HUES6 (cell line): ENCODE data around the gene HEMK1.

Source experiments
- H3K27ac ChIP-seq: 2 replicates; pipeline ENCODE4 v1.7.0; 2013; ENCODE audit warnings: low read depth, mild to moderate bottlenecking, low read length, inconsistent platforms
- H3K27me3 ChIP-seq: 2 replicates; pipeline ENCODE4 v1.6.1; 2013; ENCODE audit warnings: low read length; ENCODE audit not compliant: control insufficient read depth, insufficient read depth
- H3K36me3 ChIP-seq: 2 replicates; pipeline ENCODE4 v1.6.1; 2013; ENCODE audit warnings: low read length; ENCODE audit not compliant: control insufficient read depth, insufficient read depth
- H3K4me1 ChIP-seq: 2 replicates; pipeline ENCODE4 v1.6.1; 2013; ENCODE audit warnings: low read length; ENCODE audit not compliant: control insufficient read depth, insufficient read depth
- H3K4me3 ChIP-seq: 2 replicates; pipeline ENCODE4 v1.5.1; 2013; ENCODE audit warnings: low read depth, low read length
- H3K9ac ChIP-seq: one replicate; pipeline ENCODE4 v1.6.1; 2013; ENCODE audit warnings: mild to moderate bottlenecking, low read length
- H3K9me3 ChIP-seq: 2 replicates; pipeline ENCODE4 v1.6.1; 2013; ENCODE audit warnings: low read depth, low read length; ENCODE audit not compliant: control insufficient read depth, insufficient read depth

Gene HEMK1

DNA sequence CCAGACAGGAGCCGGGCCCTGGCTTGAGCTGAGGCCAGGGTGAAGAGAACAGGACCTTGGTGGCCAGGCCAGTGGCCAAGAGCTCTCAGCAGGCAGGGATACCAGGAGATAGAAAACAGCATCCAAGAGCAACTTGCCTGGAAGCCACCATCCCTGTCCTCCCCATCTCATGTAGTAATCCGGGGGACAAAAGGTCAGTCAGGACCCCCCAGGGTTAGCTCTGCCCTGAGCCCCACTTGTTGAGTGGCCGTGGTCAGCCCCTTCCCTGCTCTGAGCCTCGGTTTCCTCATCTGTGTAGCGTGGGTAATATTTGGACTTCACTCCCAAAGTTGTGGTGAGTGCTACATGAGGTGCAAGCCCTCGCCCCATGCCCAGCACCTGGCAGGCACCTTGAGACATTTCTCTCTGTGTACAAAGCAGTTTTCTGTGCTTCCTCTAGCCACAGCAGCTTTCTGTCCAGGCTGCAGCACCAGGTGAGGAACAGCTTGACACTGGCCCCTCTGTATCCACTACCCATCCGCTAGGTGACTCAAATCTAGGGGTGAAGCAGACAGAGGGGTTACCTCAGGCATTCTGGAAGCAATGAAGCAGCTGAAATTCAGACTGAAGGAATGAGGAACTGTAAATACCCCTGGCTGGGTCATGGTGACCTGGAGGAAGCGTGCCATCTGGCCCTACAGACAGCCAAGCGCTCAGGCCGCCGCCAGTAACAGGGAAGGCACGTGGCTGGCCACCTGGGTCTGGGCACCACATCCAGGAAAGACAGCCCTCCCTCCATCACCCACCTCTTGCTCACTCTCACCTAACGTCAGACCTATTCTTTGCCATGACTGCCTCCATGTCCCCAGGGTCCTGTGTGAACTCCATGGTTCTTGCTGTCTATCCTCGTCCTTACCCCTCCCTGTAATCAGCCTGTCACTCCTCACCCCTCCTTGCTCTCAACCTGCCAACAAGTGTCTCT is 35.6 kb downstream of the HEMK1 start:
- Histone ChIP-seq H3K36me3 (no peaks in the 10 kb centered on the region), H3K9me3 (no peaks in the 10 kb centered on the region), H3K4me3 (no peak overlapping the region), H3K27ac (no peak overlapping the region), H3K4me1 (0 out of 2 replicates have a peak, but pooled peaks cover 6% of the 10 kb centered on the region), H3K27me3 (peaks cover 5% of the 10 kb centered on the region; the same call in 1 of the 2 replicates), H3K9ac (no peak overlapping the region)

DNA sequence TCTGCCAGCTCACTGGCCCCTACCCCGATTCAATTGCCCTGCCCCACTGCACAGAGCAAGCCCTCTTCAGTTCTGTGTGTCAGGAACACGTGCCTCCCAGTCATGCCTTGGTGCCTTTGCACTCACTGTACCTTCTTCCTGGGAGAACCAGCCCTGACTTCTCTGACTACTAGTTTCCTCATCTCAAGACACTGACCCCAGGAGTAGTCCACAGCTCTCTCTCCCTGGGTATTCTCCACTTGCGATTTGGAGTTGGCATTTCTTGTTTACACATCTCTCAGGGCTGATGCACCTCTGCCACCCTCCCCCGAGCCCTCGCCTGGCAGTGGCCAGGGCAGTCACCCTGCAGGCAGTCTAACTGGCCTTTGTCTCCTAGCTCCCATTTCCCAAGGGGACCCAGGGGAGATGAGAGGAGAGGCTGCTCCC is 36.6 kb downstream of the HEMK1 start:
- Histone ChIP-seq H3K4me3 (no peak overlapping the region), H3K9ac (no peak overlapping the region), H3K9me3 (no peaks in the 10 kb centered on the region), H3K27ac (no peak overlapping the region), H3K27me3 (peaks cover 15% of the 10 kb centered on the region), H3K4me1 (peaks cover 6% of the 10 kb centered on the region; the same call in 1 of the 2 replicates), H3K36me3 (no peaks in the 10 kb centered on the region)

DNA sequence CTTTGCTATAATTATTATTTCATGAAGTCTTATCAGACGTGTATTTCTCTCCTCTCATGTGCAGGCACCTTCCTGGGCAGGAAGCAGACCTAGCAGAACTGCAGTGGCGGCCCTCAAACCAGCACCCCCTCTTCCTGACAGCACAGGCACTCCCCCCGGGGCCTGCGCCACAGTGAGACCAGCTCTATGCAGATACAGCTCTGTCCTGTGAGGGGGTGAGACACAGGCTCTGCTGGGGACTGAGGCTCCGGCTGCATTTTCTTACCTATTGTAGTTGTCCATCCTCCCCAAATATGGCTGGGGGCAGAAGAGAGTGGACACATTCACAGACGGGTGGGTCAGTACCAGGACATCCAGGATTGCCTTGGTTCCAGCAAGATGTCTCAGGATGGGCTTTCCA is 37.3 kb downstream of the HEMK1 start:
- Histone ChIP-seq H3K4me1 (peaks cover 8% of the 10 kb centered on the region), H3K36me3 (no peaks in the 10 kb centered on the region), H3K4me3 (no peak overlapping the region), H3K27ac (no peak overlapping the region), H3K9me3 (no peaks in the 10 kb centered on the region), H3K9ac (no peak overlapping the region), H3K27me3 (peaks cover 19% of the 10 kb centered on the region)

DNA sequence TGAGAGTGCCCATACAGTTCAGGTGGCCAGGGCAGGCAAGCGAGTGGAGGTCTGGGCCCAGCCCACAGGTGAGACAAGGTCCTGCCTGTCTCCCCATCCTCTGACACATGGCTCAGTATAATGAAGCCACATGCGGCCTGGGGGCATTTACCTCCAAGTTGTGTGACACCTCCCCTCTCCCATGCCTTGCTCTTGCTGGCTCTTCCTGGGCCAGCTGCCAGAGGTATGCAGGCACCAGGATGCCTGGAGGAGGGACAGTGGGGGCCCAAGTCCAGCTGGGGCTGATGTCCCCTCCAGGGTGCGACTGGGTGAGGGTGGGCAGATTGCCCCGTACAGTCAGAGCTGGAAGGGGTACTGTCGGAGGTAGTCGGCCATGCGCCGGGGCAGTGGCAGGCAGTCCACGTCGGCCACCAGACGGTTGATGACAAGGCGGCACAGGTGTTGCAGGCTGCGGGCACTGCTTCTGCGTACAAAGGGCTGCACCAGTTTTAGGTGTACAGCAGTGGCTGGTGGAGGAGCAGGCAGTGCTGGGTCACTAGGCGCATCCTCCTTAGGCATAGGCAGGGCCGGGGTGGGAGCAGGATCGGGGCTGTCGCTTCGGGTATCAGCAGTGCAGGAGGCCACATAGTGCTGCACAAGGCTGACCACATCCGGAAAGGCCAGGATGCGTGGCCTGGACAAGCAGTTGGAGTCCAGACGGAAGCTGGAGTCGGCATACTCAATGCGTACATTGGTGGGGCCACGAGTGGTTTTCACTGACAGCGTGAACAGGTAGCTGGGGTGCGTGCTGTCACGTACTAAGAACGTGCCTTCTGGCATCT is 38.2 kb downstream of the HEMK1 start:
- Histone ChIP-seq H3K4me3 (no peak overlapping the region), H3K27me3 (peaks cover 22% of the 10 kb centered on the region), H3K27ac (no peak overlapping the region), H3K4me1 (peaks cover 11% of the 10 kb centered on the region), H3K9ac (no peak overlapping the region), H3K36me3 (no peaks in the 10 kb centered on the region), H3K9me3 (no peaks in the 10 kb centered on the region)

DNA sequence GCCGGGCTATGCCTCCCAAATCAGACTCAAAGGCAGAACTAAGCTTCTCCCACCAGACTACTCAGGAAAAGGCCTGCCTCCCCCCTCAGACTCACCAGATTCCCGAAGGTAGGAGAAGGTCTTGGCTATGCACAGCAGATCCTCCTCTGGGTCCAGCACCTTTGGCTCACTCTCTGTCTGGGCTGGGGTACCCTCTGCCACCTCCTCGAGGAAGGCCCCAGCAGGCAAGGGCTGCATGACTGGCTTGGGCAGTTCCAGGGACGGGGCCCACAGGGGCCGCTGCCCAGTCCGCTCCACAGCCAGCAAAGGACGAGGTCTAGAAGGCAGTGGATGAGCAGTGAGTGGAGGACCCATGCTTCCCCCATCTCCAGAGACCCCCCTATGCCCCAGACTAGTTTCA is 39.0 kb downstream of the HEMK1 start:
- peaks cover 11% of the 10 kb centered on the region for H3K4me1 ChIP-seq
- no peak overlapping the region for H3K4me3 ChIP-seq
- no peak overlapping the region for H3K9ac ChIP-seq
- no peaks in the 10 kb centered on the region for H3K36me3 ChIP-seq
- peaks cover 30% of the 10 kb centered on the region for H3K27me3 ChIP-seq
- no peaks in the 10 kb centered on the region for H3K9me3 ChIP-seq
- H3K27ac ChIP-seq = no peak overlapping the region

DNA sequence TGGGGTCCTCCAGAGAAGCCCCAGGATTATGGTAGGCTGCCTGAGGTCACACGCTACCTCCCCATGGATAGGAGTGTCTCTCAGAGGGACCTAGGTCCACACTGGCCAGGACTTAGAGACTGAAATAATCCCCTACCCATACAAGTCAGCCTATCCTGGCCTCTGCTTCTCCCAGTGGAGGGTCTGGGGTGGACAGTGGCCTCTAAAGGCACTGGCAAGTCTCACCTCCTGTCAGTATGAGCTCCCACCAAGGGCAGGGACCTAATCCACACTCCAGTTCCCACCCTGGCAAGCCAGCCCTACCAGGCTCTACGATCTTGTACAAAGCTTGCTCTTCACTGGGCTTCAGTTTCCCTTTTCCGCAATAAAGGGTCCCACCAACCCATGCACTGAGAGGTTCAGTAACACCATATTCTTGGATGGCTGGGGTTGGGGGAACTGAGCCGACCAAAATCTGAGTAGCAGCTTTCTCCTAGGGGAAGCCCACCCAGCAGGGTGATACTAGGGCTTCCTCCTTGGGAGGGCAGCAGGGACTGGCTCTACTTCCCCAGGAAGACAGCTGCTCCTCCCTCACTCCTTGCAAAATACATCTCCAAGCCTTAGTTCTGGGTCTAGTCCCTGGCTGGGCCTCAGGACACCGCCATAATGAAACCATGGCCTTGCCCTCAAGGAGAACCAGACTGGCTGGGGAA is 39.9 kb downstream of the HEMK1 start:
- Histone ChIP-seq H3K27me3 (peaks cover 37% of the 10 kb centered on the region), H3K9me3 (no peaks in the 10 kb centered on the region), H3K9ac (no peak overlapping the region), H3K4me3 (no peak overlapping the region), H3K36me3 (no peaks in the 10 kb centered on the region), H3K4me1 (peaks cover 11% of the 10 kb centered on the region), H3K27ac (no peak overlapping the region)

DNA sequence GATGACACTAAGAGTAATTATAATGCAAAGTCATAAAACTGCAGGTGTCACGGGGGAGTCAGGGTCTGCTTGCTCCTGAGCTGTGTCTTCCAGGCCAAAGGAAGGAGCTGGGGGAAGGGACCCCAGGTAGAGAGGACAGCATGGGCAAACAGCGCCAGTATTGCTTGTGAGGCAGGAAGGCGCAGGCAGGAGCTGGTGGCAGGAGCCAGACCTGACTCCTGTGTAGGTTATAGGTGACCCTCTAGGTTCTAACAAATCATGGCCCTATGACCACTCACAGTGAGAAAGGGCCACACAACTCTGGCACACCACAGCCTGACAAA is 40.4 kb downstream of the HEMK1 start:
- no peaks in the 10 kb centered on the region for H3K9me3 ChIP-seq
- H3K36me3 ChIP-seq = no peaks in the 10 kb centered on the region
- H3K4me1 ChIP-seq = peaks cover 11% of the 10 kb centered on the region
- no peak overlapping the region for H3K9ac ChIP-seq
- no peak overlapping the region for H3K27ac ChIP-seq
- H3K4me3 ChIP-seq = no peak overlapping the region
- peaks cover 37% of the 10 kb centered on the region for H3K27me3 ChIP-seq

DNA sequence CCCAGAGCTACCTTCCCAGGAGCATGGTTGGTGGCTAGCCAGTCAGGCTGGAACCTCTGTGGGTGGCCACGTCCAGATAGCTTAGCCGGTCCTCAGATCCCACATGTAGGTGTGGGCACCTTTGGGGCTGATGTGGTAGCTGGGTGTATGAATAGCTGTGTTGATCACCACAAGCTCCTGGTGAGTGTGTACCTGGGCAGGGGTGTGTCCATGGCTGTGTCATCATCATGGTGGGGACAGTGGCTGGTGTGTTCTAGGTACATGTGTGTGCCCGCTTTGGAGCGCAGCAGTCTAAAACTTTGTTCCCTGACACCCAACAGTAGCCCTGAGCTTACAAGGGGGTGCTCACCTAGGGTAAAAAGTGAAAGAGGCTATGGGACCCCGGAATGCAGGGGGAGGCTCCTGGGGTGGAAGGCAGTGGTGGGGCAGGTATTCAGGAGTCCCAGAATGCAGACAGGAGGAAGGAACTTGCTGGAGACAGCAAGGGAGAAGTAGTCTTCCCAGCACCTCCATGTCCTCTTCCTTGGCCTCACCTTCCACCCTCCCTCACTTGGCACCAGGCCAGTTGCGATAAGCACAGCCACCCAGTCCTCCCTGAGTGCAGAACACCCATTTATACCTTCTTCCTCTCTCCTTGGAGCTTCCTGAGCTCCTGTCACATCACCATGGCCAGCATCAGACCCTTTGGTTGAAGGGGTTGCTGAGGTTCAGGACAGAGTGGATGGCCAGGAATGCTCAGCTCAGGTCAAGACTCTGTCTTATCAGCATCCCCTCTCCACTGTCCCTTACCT is 41.1 kb downstream of the HEMK1 start:
- no peak overlapping the region for H3K9ac ChIP-seq
- H3K27me3 ChIP-seq = peaks cover 37% of the 10 kb centered on the region
- no peaks in the 10 kb centered on the region for H3K9me3 ChIP-seq
- peak overlapping the region; percentile 73 for H3K4me3 ChIP-seq
- peaks cover 11% of the 10 kb centered on the region for H3K4me1 ChIP-seq
- no peaks in the 10 kb centered on the region for H3K36me3 ChIP-seq
- no peak overlapping the region for H3K27ac ChIP-seq

DNA sequence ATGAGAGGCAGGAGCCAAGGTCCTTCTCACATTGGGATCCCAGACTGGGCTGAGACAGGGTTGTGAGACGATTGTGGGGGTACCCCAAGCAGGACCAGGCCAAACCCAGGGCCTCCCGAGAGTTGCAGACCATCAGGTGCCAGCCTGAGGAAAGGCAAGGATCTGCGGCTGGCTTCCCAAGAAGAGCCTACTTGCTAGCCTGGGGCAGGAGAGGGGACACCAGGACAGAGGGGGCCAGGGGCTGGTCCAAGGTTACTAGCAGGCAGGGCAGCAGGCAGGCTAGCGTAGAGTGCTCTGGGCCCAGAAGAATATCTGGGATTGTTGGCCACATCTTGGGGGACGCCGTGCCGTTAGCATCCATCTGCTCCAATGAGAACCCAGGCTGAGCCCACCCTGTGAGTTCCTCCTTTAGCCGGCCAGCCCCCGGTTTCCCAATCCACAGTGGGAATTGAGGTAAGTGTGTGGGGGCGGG is 41.7 kb downstream of the HEMK1 start:
- Histone ChIP-seq H3K4me3 (peak overlapping the region; percentile 73), H3K27ac (no peak overlapping the region), H3K27me3 (peaks cover 37% of the 10 kb centered on the region)

More for the DNA sequence above, 41.7 kb downstream of the HEMK1 start:
- Histone ChIP-seq H3K9ac (peak overlapping the region; percentile 78), H3K9me3 (no peaks in the 10 kb centered on the region), H3K4me1 (peaks cover 11% of the 10 kb centered on the region), H3K36me3 (no peaks in the 10 kb centered on the region)
